Thymus (tissue), 11 donors: Measurements from ENCODE around the gene SIAH3. TPM values are rescaled to one million over a fixed set of nuclear protein-coding genes. Genes with fewer than 3 reads are reported as not detected.
"Not testable (repeated sequence)": the region's sequence is repeated elsewhere in the genome, so short reads cannot be mapped to it uniquely, and the experiment has no call there.

Experiments
- DNase-seq, 9 donors: peaks; one replicate each; pipeline ENCODE4 v3.0.0-alpha.2; 2013; ENCODE audit warnings: low spot score in 9 of 9, low read depth in 6 of 9, missing footprints in 1 of 9
- H3K27ac ChIP-seq, 2 donors: one replicate each; pipeline ENCODE4 v1.5.1; 2013; ENCODE audit warnings: control low read depth in 1 of 2, low read depth in 1 of 2, low read length in 1 of 2, mild to moderate bottlenecking in 1 of 2, moderate library complexity in 1 of 2
- H3K27me3 ChIP-seq, 2 donors: one replicate each; pipeline ENCODE4 v1.5.1; 2013; ENCODE audit warnings: low read length in 1 of 2; ENCODE audit not compliant: control insufficient read depth in 2 of 2, insufficient read depth in 1 of 2
- H3K36me3 ChIP-seq, 2 donors: one replicate each; pipeline ENCODE4 v1.5.1; 2013; ENCODE audit warnings: low read length in 1 of 2, mild to moderate bottlenecking in 1 of 2, moderate library complexity in 1 of 2; ENCODE audit not compliant: control insufficient read depth in 2 of 2, insufficient read depth in 2 of 2
- H3K4me1 ChIP-seq, 2 donors: one replicate each; pipeline ENCODE4 v1.5.1; 2013; ENCODE audit warnings: low read length in 2 of 2; ENCODE audit not compliant: control insufficient read depth in 2 of 2, insufficient read depth in 2 of 2
- H3K4me3 ChIP-seq, 2 donors: one replicate each; pipeline ENCODE4 v1.5.1; 2013; ENCODE audit warnings: low read length in 2 of 2, control low read depth in 1 of 2, mild to moderate bottlenecking in 1 of 2
- H3K9me3 ChIP-seq, 2 donors: one replicate each; pipeline ENCODE4 v1.5.1; 2013; ENCODE audit warnings: low read length in 1 of 2, mild to moderate bottlenecking in 1 of 2; ENCODE audit not compliant: control insufficient read depth in 2 of 2, insufficient read depth in 1 of 2
- WGBS: extraction: QIAGEN DNeasy Blood & Tissue Kit; methylation state at CpG from one replicate; pipeline ENCODE4 v1.1.7; 2013; 5-methylcytosine and 5-hydroxymethylcytosine counted together
- polyA plus RNA-seq: library from polyadenylated mRNA; stranded (reverse); fragments of 200-250 nt; gene quantifications from one replicate; pipeline ENCODE4 v1.2.3, GENCODE V29; 2013
- total RNA-seq: library from RNA; stranded (reverse); fragments of 120-200 nt; gene quantifications from one replicate; pipeline ENCODE4 v1.2.4, GENCODE V29; 2013
- donor health status: healthy.

The SIAH3 gene
- total and polyA plus RNA-seq, 2 donors: 0.07 to 0.14 TPM

- not testable (repeated sequence) for H3K27me3 ChIP-seq, H3K27ac ChIP-seq, DNase-seq, H3K36me3 ChIP-seq, H3K4me1 ChIP-seq, H3K9me3 ChIP-seq, H3K4me3 ChIP-seq
- WGBS: 95% methylated on average over 6 of the region's 6 CpGs
These were observed 19.6 kb upstream of the SIAH3 start for GRCh38 chr13:45871201-45871600.

DNA sequence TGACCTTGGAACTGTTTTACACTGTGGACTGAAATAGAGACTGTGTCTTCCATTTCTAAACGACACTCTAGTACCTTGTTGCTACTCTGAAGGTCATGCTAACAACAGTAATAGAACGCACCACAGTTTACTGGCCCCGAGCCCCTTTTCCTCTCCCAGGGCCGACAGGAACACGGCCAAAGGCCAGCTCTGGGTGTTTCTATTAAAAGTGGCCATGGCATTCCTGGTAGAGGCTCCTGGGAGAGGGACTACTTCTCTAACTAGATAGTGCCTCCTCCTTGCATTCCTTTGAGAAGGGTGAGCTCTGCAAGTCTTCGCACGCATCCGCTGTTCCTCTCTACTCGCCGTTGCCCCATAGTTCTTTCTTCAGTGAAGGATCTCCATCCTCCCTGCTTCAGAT, 18.7 kb upstream of the SIAH3 start:
- H3K27me3 ChIP-seq: no peaks in the 10 kb centered on the region
- H3K4me1 ChIP-seq: no peaks in the 10 kb centered on the region
- WGBS: 95% methylated on average over 10 of the region's 10 CpGs
- H3K9me3 ChIP-seq: no peaks in the 10 kb centered on the region
- no peak for DNase-seq
- H3K27ac ChIP-seq: no peak overlapping the region
- H3K36me3 ChIP-seq: no peaks in the 10 kb centered on the region
- H3K4me3 ChIP-seq: no peak overlapping the region

GRCh38 chr13:45865414-45865813, 13.9 kb upstream of the SIAH3 start:
- Histone ChIP-seq H3K36me3 (no peaks in the 10 kb centered on the region), H3K4me3 (no peak overlapping the region), H3K9me3 (no peaks in the 10 kb centered on the region), H3K27me3 (peaks cover 0 to 3% of the 10 kb centered on the region in 2 donors), H3K4me1 (no peaks in the 10 kb centered on the region), H3K27ac (no peak overlapping the region)
- DNase-seq: no peak
- WGBS: 89% methylated on average over 2 of the region's 2 CpGs

- H3K4me1 ChIP-seq: no peaks in the 10 kb centered on the region
- no peaks in the 10 kb centered on the region for H3K36me3 ChIP-seq
- H3K27me3 ChIP-seq: peaks cover 0 to 3% of the 10 kb centered on the region in 2 donors
- no peak overlapping the region for H3K27ac ChIP-seq
- H3K4me3 ChIP-seq: no peak overlapping the region
- no peaks in the 10 kb centered on the region for H3K9me3 ChIP-seq
- 87% methylated on average over 10 of the region's 10 CpGs for whole genome bisulfite sequencing
- DNase-seq: no peak
These were observed 12.4 kb upstream of the SIAH3 start for GRCh38 chr13:45863709-45864590.

DNA sequence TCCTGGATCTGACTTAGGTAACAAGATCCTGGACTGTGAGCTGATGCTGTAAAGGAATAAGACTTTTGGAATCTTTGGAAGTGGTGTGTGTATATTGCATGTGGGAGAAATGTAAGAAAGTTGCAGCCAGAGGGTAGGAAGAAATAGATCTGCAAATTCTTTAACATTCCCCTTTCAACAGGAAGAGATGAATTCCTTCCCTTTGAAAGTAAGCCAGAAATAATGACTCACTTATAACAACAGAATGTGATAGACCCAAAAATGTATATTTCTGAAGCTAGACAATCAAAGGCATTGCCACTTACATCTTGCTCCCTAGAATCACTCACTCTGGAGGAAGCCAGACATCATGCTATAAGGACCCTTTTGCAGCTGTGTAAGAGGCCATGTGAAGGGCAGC, 9.8 kb upstream of the SIAH3 start:
- Histone ChIP-seq H3K4me1 (no peaks in the 10 kb centered on the region), H3K9me3 (no peaks in the 10 kb centered on the region), H3K27me3 (peaks cover 0 to 3% of the 10 kb centered on the region in 2 donors), H3K4me3 (no peak overlapping the region), H3K36me3 (no peaks in the 10 kb centered on the region), H3K27ac (no peak overlapping the region)
- DNase-seq: no peak

GRCh38 chr13:45860240-45860639, 8.7 kb upstream of the SIAH3 start:
- Histone ChIP-seq H3K4me3 (no peak overlapping the region), H3K4me1 (no peaks in the 10 kb centered on the region), H3K27me3 (peaks cover 0 to 3% of the 10 kb centered on the region in 2 donors), H3K9me3 (no peaks in the 10 kb centered on the region), H3K36me3 (no peaks in the 10 kb centered on the region), H3K27ac (no peak overlapping the region)
- DNase-seq: no peak
- 80% methylated on average over 5 of the region's 5 CpGs for WGBS

GRCh38 chr13:45859705-45860104, 8.2 kb upstream of the SIAH3 start:
- peaks cover 0 to 3% of the 10 kb centered on the region in 2 donors for H3K27me3 ChIP-seq
- H3K4me3 ChIP-seq: no peak overlapping the region
- no peak for DNase-seq
- no peak overlapping the region for H3K27ac ChIP-seq
- no peaks in the 10 kb centered on the region for H3K9me3 ChIP-seq
- H3K36me3 ChIP-seq: no peaks in the 10 kb centered on the region
- WGBS: 86% methylated on average over 2 of the region's 2 CpGs
- H3K4me1 ChIP-seq: no peaks in the 10 kb centered on the region

GRCh38 chr13:45852494-45852893, 941 bp upstream of the SIAH3 start:
- Histone ChIP-seq H3K27me3 (peaks cover 0 to 36% of the 10 kb centered on the region in 2 donors), H3K4me1 (peaks cover 10 to 26% of the 10 kb centered on the region in 2 donors), H3K9me3 (no peaks in the 10 kb centered on the region), H3K27ac (no peak overlapping the region), H3K36me3 (no peaks in the 10 kb centered on the region), H3K4me3 (no peak overlapping the region)
- DNase-seq: no peak
- whole genome bisulfite sequencing: 96% methylated on average over 3 of the region's 3 CpGs

GRCh38 chr13:45851956-45852355, 403 bp upstream of the SIAH3 start:
- Histone ChIP-seq H3K27me3 (peaks cover 0 to 36% of the 10 kb centered on the region in 2 donors), H3K27ac (no peak overlapping the region), H3K9me3 (no peaks in the 10 kb centered on the region), H3K36me3 (no peaks in the 10 kb centered on the region), H3K4me1 (peaks cover 11 to 31% of the 10 kb centered on the region in 2 donors), H3K4me3 (no peak overlapping the region)
- DNase-seq: no peak
- 92% methylated on average over 7 of the region's 7 CpGs for WGBS
